Transverse colon (tissue), 3 donors: Measurements from ENCODE around the gene ARRDC5.

Source experiments
- EP300 ChIP-seq: sonication (generic); formaldehyde crosslinking; IDR thresholded peaks from one replicate; pipeline ENCODE4 v1.6.1; 2017; ENCODE audit warnings: antibody characterized with exemption, low read depth
- POLR2A ChIP-seq: fragments of 450-650 bp; IDR thresholded peaks from one replicate; pipeline ENCODE4 v1.6.1; 2016; ENCODE audit warnings: antibody characterized with exemption, mild to moderate bottlenecking, moderate library complexity
- TF ChIP-seq, protein P1 (sequence below), 5 experiments: fragments of 200-600 bp in 3 of 5; fragments of 450-650 bp in 2 of 5; sonication (generic) in 3 of 5; IDR thresholded peaks; 1 replicate in 2 of 5; 2 replicates in 3 of 5; pipeline ENCODE4 v1.5.1; 2016 to 2017; ENCODE audit warnings: antibody characterized with exemption in 5 of 5, inconsistent platforms in 3 of 5, mild to moderate bottlenecking in 2 of 5, moderate library complexity in 1 of 5

DNA sequence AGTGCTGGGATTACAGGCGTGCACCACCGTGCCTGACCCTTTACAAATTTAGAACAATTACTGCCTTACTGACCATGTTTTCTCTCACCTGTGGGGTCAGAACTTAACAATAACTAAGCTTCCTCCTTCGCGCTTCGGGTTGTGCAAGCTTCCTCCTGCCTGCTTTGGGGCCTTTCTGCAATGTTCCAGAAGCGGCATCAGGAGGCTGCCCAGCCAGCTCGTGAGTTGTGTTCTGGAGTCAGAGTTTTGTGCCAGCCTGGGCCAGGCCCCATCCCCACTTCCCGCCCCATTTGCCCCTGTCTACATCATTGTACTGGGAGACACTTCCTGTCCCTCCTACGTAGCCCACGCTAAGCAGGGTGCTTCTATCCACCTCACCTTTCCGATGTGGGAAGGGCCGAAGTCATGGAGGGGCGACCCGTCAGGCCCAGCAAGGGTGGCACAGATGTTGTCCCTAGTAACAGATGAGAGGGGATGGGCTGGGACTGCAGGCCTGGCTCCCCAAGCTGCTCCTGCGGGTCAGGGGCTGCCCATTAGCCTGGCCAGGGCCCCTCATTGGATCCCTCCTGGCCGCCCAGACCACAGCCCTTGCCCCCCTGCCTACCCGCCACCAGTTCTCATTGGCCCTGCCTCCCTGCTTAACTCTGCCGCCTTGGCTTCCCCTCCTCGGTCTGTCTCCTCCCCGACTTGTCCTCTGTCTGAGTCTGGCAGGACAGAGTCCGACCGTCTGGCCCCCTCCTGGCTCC is 20.0 kb upstream of the ARRDC5 start:
- no peak for TF ChIP-seq POLR2A
- TF ChIP-seq, protein P1, sequence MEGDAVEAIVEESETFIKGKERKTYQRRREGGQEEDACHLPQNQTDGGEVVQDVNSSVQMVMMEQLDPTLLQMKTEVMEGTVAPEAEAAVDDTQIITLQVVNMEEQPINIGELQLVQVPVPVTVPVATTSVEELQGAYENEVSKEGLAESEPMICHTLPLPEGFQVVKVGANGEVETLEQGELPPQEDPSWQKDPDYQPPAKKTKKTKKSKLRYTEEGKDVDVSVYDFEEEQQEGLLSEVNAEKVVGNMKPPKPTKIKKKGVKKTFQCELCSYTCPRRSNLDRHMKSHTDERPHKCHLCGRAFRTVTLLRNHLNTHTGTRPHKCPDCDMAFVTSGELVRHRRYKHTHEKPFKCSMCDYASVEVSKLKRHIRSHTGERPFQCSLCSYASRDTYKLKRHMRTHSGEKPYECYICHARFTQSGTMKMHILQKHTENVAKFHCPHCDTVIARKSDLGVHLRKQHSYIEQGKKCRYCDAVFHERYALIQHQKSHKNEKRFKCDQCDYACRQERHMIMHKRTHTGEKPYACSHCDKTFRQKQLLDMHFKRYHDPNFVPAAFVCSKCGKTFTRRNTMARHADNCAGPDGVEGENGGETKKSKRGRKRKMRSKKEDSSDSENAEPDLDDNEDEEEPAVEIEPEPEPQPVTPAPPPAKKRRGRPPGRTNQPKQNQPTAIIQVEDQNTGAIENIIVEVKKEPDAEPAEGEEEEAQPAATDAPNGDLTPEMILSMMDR (IDR thresholded peaks at IDR 0.05) = no peak
- TF ChIP-seq EP300 = no peak
